ENCODE data around the gene THADA.

THADA gene

DNA sequence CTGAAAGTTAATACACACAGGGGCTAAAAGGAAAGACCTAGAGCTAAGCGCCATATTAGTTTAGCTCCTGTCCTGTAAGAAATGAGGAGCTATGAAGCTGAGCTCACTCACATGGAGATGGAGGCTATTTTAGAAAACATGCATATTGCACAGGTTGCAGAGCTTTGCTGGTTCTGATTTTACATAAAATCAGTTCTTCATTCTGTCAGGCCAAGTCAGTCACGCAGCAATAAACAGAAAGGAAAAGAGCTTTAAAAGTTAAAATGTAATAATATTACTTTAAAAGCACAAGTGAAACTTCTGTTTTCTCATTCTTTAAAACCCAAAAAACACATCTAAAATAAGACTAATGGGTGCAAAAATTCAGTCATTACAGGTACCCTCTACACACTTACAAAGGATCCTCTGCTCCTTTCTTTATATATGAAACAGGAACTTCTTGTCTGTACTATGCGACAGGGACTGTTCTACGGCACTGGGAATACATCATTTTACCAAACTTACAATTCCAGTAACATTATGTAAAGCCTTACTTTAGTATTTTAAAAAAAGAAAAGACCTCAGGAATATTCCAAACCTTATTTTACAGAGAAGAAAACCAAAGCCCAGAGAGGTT is 113.8 kb downstream of the THADA start:
- Histone ChIP-seq H3K79me2 (ENCODE audit: insufficient read depth, low read length) (no peaks in the 10 kb centered on the region), H3K4me1 (ENCODE audit: insufficient read depth, low read length) (no peaks in the 10 kb centered on the region; the same call in 1 of the 2 replicates), H3K9ac (ENCODE audit: low read depth, low read length) (no peak overlapping the region), H3K4me2 (ENCODE audit: insufficient read depth, low read length) (no peak overlapping the region), H4K20me1 (ENCODE audit: insufficient read depth, low read length) (no peaks in the 10 kb centered on the region), H3K27me3 (ENCODE audit: insufficient read depth, low read length, poor library complexity) (no peaks in the 10 kb centered on the region), H3K9me3 (ENCODE audit: insufficient read depth, low read length, severe bottlenecking) (no peaks in the 10 kb centered on the region), H3K36me3 (ENCODE audit: insufficient read depth, low read length) (peaks cover 10% of the 10 kb centered on the region; the same call in 1 of the 2 replicates), H2AFZ (ENCODE audit: low read depth, low read length) (no peak overlapping the region), H3K27ac (ENCODE audit: low read length) (no peak overlapping the region), H3K4me3 (ENCODE audit: low read depth in 1 of 2, low read length in 2 of 2) (no peak overlapping the region)
- DNase-seq (no peak), ATAC-seq (ENCODE audit: insufficient read depth, low read depth) (no peak)
- TF ChIP-seq EZH2 (IDR thresholded peaks at IDR 0.05; ENCODE audit: borderline replicate concordance, low read depth, low read length, severe bottlenecking) (no peak), CTCF (IDR thresholded peaks at IDR 0.05; ENCODE audit: borderline replicate concordance, extremely low read depth, low read length, poor library complexity, severe bottlenecking) (no peak)

DNA sequence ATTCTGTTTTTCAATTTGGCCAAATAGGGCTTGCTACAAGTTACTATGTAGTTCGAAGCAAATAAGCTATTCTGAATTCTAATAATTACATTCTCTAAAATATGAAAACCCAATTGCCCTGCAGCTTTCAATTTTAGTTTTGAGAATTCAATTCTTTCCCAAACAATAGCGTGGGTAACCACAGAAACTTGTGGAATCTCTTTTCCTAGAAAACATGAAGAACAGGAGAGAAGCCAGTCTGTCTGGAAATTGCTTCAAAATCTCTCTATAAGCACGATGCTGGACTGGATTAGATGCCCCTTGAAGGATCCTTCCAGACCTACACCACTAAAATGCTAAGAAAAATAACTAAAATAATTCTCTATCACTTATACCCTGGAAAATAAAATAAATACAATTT is 115.0 kb downstream of the THADA start:
- H3K27ac ChIP-seq (ENCODE audit: low read length), result no peak overlapping the region
- no peaks in the 10 kb centered on the region for H3K9me3 ChIP-seq (ENCODE audit: insufficient read depth, low read length, severe bottlenecking)
- H3K4me2 ChIP-seq (ENCODE audit: insufficient read depth, low read length), result no peak overlapping the region
- no peaks in the 10 kb centered on the region for H3K27me3 ChIP-seq (ENCODE audit: insufficient read depth, low read length, poor library complexity)
- H3K9ac ChIP-seq (ENCODE audit: low read depth, low read length), result no peak overlapping the region
- no peak overlapping the region for H3K4me3 ChIP-seq (ENCODE audit: low read depth in 1 of 2, low read length in 2 of 2)
- H4K20me1 ChIP-seq (ENCODE audit: insufficient read depth, low read length), result no peaks in the 10 kb centered on the region
- DNase-seq (no peak), ATAC-seq (ENCODE audit: insufficient read depth, low read depth) (no peak)
- no peaks in the 10 kb centered on the region for H3K79me2 ChIP-seq (ENCODE audit: insufficient read depth, low read length)
- H2AFZ ChIP-seq (ENCODE audit: low read depth, low read length), result no peak overlapping the region
- H3K36me3 ChIP-seq (ENCODE audit: insufficient read depth, low read length), result peaks cover 10% of the 10 kb centered on the region; the same call in 1 of the 2 replicates
- H3K4me1 ChIP-seq (ENCODE audit: insufficient read depth, low read length), result no peaks in the 10 kb centered on the region; the same call in 1 of the 2 replicates
- TF ChIP-seq EZH2 (IDR thresholded peaks at IDR 0.05; ENCODE audit: borderline replicate concordance, low read depth, low read length, severe bottlenecking) (no peak), CTCF (IDR thresholded peaks at IDR 0.05; ENCODE audit: borderline replicate concordance, extremely low read depth, low read length, poor library complexity, severe bottlenecking) (no peak)

- ATAC-seq (ENCODE audit: insufficient read depth, low read depth) (no peak), DNase-seq (no peak)
- H4K20me1 ChIP-seq (ENCODE audit: insufficient read depth, low read length), result no peaks in the 10 kb centered on the region
- no peak overlapping the region for H2AFZ ChIP-seq (ENCODE audit: low read depth, low read length)
- no peak overlapping the region for H3K4me3 ChIP-seq (ENCODE audit: low read depth in 1 of 2, low read length in 2 of 2)
- H3K9me3 ChIP-seq (ENCODE audit: insufficient read depth, low read length, severe bottlenecking), result no peaks in the 10 kb centered on the region
- no peak overlapping the region for H3K27ac ChIP-seq (ENCODE audit: low read length)
- no peaks in the 10 kb centered on the region for H3K79me2 ChIP-seq (ENCODE audit: insufficient read depth, low read length)
- no peak overlapping the region for H3K4me2 ChIP-seq (ENCODE audit: insufficient read depth, low read length)
- H3K4me1 ChIP-seq (ENCODE audit: insufficient read depth, low read length), result no peaks in the 10 kb centered on the region
- TF ChIP-seq EZH2 (IDR thresholded peaks at IDR 0.05; ENCODE audit: borderline replicate concordance, low read depth, low read length, severe bottlenecking), result no peak
- TF ChIP-seq CTCF (IDR thresholded peaks at IDR 0.05; ENCODE audit: borderline replicate concordance, extremely low read depth, low read length, poor library complexity, severe bottlenecking), result no peak
- H3K36me3 ChIP-seq (ENCODE audit: insufficient read depth, low read length), result peaks cover 18% of the 10 kb centered on the region; the same call in 1 of the 2 replicates
- H3K27me3 ChIP-seq (ENCODE audit: insufficient read depth, low read length, poor library complexity), result no peaks in the 10 kb centered on the region
- H3K9ac ChIP-seq (ENCODE audit: low read depth, low read length), result no peak overlapping the region
These were observed 117.3 kb downstream of the THADA start for GRCh38 chr2:43478412-43479086.
